ENCODE data around the gene KRTAP4-7.

GRCh38 chr17:41064301-41064700 lies 19.6 kb upstream of the KRTAP4-7 start:
- TF ChIP-seq CTCF (IDR thresholded peaks at IDR 0.05; ENCODE audit: low read depth, low read length), result no peak
- TF ChIP-seq EZH2phosphoT487 (IDR thresholded peaks at IDR 0.05; ENCODE audit: low read depth), result no peak
